GM12878 (cell line): ENCODE results near the gene KIF5C. TPM values are rescaled to one million over a fixed set of nuclear protein-coding genes. Genes with fewer than 3 reads are reported as not detected.

ENCODE experiments used
- CBX3 ChIP-seq: fragments of 200-600 bp; sonication (generic); IDR thresholded peaks from 2 replicates; pipeline ENCODE4 v1.6.1; 2016; ENCODE audit warnings: low read depth, borderline replicate concordance
- ELK1 ChIP-seq: IDR thresholded peaks from 2 replicates; pipeline ENCODE4 v1.6.1; 2012; ENCODE audit warnings: low read depth, low read length, improper control_type of control experiment
- JUND ChIP-seq: IDR thresholded peaks from 2 replicates; pipeline ENCODE4 v1.6.1; 2012; ENCODE audit warnings: low read depth, mild to moderate bottlenecking, low read length, improper control_type of control experiment, moderate library complexity
- KDM1A ChIP-seq: fragments of 200-600 bp; sonication (generic); IDR thresholded peaks from 2 replicates; pipeline ENCODE4 v1.6.1; 2016; ENCODE audit warnings: borderline replicate concordance
- NR2C2 ChIP-seq: IDR thresholded peaks from 2 replicates; pipeline ENCODE4 v1.6.1; 2011; ENCODE audit warnings: borderline replicate concordance, low read depth; ENCODE audit not compliant: control insufficient read depth, insufficient read length
- PAX8 ChIP-seq: fragments of 450-650 bp; IDR thresholded peaks from 2 replicates; pipeline ENCODE4 v1.6.1; 2017; ENCODE audit warnings: mild to moderate bottlenecking, moderate library complexity
- POU2F2 ChIP-seq: IDR thresholded peaks from 3 replicates; pipeline ENCODE4 v1.6.1; 2011; ENCODE audit warnings: low read depth, mild to moderate bottlenecking, low read length, borderline replicate concordance
- RELA ChIP-seq: fragments of 450-650 bp; IDR thresholded peaks from 2 replicates; pipeline ENCODE4 v1.8.0; 2014; ENCODE audit warnings: borderline replicate concordance; ENCODE audit not compliant: partially characterized antibody
- SUPT20H ChIP-seq: IDR thresholded peaks from 2 replicates; pipeline ENCODE4 v1.6.1; 2011; ENCODE audit warnings: low read depth, mild to moderate bottlenecking, low read length, moderate library complexity, borderline replicate concordance; ENCODE audit not compliant: control insufficient read depth
- WRNIP1 ChIP-seq: IDR thresholded peaks from 2 replicates; pipeline ENCODE4 v1.6.1; 2011; ENCODE audit warnings: low read depth, low read length, improper control_type of control experiment, borderline replicate concordance
- polyA plus RNA-seq, 11 experiments: library from polyadenylated mRNA; depleted of rRNA in 4 of 11; unstranded in 6 of 11; stranded (reverse) in 5 of 11; fragments of >200 nt; fragmentation: Nextera tagmentation in 4 of 11; fragmentation: Illumina TruSeq in 1 of 11; extraction: Ambion mirVana in 4 of 11; extraction: Trizol in 1 of 11; gene quantifications; 1 replicate in 1 of 11; 2 replicates in 10 of 11; pipeline versions ENCODE4 v1.2.1 to v1.2.3, GENCODE V29; 2011 to 2016; ENCODE audit warnings: inconsistent platforms in 2 of 11, missing spikeins in 2 of 11, low read depth in 1 of 11
- total RNA-seq, 4 experiments: library from RNA; depleted of rRNA in 3 of 4; stranded (reverse); fragments of >200 nt in 3 of 4; fragmentation: Illumina TruSeq in 1 of 4; extraction: Trizol in 1 of 4; gene quantifications; 2 replicates each; pipeline versions ENCODE4 v1.2.1 to v1.2.3, GENCODE V29; 2013 to 2021
- TF ChIP-seq, protein P1 (sequence below): fragments of 450-650 bp; formaldehyde crosslinking; IDR thresholded peaks from 2 replicates; pipeline ENCODE4 v1.4.0; 2022; ENCODE audit warnings: mild to moderate bottlenecking, moderate library complexity
- TF ChIP-seq, protein P2 (sequence below): fragments of 450-650 bp; IDR thresholded peaks from 2 replicates; pipeline ENCODE4 v1.6.1; 2017; ENCODE audit warnings: mild to moderate bottlenecking, moderate library complexity

The KIF5C gene
- total and polyA plus RNA-seq, 10 of the 15 experiments (the other 5 are each of a cell fraction or from before 2014, with no cell fraction given): 0.08 to 0.49 (median 0.24) TPM

- TF ChIP-seq, protein P1, sequence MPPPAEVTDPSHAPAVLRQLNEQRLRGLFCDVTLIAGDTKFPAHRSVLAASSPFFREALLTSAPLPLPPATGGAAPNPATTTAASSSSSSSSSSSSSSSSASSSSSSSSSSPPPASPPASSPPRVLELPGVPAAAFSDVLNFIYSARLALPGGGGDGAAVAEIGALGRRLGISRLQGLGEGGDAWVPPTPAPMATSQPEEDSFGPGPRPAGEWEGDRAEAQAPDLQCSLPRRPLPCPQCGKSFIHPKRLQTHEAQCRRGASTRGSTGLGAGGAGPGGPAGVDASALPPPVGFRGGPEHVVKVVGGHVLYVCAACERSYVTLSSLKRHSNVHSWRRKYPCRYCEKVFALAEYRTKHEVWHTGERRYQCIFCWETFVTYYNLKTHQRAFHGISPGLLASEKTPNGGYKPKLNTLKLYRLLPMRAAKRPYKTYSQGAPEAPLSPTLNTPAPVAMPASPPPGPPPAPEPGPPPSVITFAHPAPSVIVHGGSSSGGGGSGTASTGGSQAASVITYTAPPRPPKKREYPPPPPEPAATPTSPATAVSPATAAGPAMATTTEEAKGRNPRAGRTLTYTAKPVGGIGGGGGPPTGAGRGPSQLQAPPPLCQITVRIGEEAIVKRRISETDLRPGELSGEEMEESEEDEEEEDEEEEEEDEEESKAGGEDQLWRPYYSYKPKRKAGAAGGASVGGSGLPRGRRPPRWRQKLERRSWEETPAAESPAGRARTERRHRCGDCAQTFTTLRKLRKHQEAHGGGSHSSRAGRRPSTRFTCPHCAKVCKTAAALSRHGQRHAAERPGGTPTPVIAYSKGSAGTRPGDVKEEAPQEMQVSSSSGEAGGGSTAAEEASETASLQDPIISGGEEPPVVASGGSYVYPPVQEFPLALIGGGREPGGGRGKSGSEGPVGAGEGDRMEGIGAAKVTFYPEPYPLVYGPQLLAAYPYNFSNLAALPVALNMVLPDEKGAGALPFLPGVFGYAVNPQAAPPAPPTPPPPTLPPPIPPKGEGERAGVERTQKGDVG (CRISPR knock-in tag): no peak
- TF ChIP-seq SUPT20H (no peak), PAX8 (no peak), RELA (no peak), CBX3 (no peak), NR2C2 (no peak), ELK1 (no peak), KDM1A (no peak), JUND (no peak), WRNIP1 (no peak), POU2F2 (no peak)
- TF ChIP-seq, protein P2, sequence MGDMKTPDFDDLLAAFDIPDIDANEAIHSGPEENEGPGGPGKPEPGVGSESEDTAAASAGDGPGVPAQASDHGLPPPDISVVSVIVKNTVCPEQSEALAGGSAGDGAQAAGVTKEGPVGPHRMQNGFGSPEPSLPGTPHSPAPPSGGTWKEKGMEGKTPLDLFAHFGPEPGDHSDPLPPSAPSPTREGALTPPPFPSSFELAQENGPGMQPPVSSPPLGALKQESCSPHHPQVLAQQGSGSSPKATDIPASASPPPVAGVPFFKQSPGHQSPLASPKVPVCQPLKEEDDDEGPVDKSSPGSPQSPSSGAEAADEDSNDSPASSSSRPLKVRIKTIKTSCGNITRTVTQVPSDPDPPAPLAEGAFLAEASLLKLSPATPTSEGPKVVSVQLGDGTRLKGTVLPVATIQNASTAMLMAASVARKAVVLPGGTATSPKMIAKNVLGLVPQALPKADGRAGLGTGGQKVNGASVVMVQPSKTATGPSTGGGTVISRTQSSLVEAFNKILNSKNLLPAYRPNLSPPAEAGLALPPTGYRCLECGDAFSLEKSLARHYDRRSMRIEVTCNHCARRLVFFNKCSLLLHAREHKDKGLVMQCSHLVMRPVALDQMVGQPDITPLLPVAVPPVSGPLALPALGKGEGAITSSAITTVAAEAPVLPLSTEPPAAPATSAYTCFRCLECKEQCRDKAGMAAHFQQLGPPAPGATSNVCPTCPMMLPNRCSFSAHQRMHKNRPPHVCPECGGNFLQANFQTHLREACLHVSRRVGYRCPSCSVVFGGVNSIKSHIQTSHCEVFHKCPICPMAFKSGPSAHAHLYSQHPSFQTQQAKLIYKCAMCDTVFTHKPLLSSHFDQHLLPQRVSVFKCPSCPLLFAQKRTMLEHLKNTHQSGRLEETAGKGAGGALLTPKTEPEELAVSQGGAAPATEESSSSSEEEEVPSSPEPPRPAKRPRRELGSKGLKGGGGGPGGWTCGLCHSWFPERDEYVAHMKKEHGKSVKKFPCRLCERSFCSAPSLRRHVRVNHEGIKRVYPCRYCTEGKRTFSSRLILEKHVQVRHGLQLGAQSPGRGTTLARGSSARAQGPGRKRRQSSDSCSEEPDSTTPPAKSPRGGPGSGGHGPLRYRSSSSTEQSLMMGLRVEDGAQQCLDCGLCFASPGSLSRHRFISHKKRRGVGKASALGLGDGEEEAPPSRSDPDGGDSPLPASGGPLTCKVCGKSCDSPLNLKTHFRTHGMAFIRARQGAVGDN: no peak
Measured at GRCh38 chr2:148828941-148829340, 46.1 kb upstream of the KIF5C start (continued).
